ENCODE data around the gene CPVL. TPM values are rescaled to one million over a fixed set of nuclear protein-coding genes. Genes with fewer than 3 reads are reported as not detected.

CPVL gene
- total and polyA plus RNA-seq, 10 donors, result 18.7 to 259 (median 130) TPM

DNA sequence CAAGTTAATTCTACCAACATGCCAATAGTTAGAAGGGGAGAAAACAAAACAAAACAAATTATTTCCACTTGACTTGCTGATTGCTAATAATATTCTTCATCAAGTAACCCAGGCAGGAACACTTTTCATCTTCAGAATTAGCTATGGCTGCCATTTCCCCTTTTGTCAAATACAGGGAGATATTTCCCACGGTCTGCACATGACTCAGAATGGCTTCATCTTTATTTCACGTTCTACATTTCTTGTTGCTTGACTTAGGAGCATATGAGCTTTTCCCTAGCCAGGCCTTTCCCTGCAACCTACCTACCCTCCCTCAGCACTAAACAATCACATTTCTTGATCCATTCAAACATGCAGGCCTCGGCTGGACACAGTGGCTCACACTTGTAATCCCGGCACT, 6.5 kb downstream of the CPVL start:
- WGBS, 5 donors, result 69 to 82% (median 76%) methylated on average over 4 of the region's 4 CpGs
- H3K27me3 ChIP-seq (replicated peaks in 1 of 7), result peaks cover 0 to 10% (median 0%) of the 10 kb centered on the region in 7 donors
- H3K27ac ChIP-seq, result peak overlapping the region in 4 of 8 donors; percentile 25 to 60 (median 46)
- H3K4me1 ChIP-seq, result peaks cover 0 to 49% (median 0%) of the 10 kb centered on the region in 6 donors
- no peaks in the 10 kb centered on the region for H3K36me3 ChIP-seq
- TF ChIP-seq POLR2AphosphoS5 (IDR thresholded peaks at IDR 0.05) (no peak), POLR2A (IDR thresholded peaks at IDR 0.05) (no peak)
- TF ChIP-seq, protein P1, sequence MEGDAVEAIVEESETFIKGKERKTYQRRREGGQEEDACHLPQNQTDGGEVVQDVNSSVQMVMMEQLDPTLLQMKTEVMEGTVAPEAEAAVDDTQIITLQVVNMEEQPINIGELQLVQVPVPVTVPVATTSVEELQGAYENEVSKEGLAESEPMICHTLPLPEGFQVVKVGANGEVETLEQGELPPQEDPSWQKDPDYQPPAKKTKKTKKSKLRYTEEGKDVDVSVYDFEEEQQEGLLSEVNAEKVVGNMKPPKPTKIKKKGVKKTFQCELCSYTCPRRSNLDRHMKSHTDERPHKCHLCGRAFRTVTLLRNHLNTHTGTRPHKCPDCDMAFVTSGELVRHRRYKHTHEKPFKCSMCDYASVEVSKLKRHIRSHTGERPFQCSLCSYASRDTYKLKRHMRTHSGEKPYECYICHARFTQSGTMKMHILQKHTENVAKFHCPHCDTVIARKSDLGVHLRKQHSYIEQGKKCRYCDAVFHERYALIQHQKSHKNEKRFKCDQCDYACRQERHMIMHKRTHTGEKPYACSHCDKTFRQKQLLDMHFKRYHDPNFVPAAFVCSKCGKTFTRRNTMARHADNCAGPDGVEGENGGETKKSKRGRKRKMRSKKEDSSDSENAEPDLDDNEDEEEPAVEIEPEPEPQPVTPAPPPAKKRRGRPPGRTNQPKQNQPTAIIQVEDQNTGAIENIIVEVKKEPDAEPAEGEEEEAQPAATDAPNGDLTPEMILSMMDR (IDR thresholded peaks at IDR 0.05 in 8 of 11, conservative IDR thresholded peaks at IDR 0.05 in 3 of 11), result no peak
- peaks cover 0 to 7% (median 2%) of the 10 kb centered on the region in 8 donors for H3K9me3 ChIP-seq
- H3K4me3 ChIP-seq, result no peak overlapping the region
- DNase-seq, result no peak
- intact Hi-C loops (cut with DNase I; ENCODE audit: low total_unique reads), result no loop called here

DNA sequence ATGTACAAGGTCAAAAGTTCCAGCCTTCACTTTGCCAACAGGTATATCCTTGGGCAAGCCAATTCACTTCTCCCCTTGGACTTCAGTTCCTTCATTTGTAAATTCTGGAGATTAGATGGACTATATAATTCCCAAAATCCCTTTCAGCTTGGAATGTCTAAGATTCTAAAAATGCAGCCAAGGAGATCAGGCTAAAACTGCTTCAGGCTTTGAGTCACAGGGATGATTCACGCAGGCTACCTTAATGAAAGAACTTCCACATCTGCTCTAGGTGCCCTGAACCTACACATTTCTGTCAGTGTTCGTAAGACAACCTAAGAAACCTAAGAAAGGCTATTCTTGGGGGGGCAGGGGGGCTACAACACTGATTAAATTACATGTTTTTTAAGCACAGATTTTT, 7.1 kb downstream of the CPVL start:
- Histone ChIP-seq H3K4me3 (no peak overlapping the region), H3K27ac (peak overlapping the region in 3 of 8 donors; percentile 39 to 60 (median 52)), H3K27me3 (replicated peaks in 1 of 7) (peaks cover 0 to 6% (median 0%) of the 10 kb centered on the region in 7 donors), H3K4me1 (peaks cover 0 to 44% (median 0%) of the 10 kb centered on the region in 6 donors), H3K9me3 (peaks cover 0 to 7% (median 2%) of the 10 kb centered on the region in 8 donors), H3K36me3 (no peaks in the 10 kb centered on the region)
- DNase-seq, result no peak
- WGBS, 5 donors, result 81 to 93% (median 84%) methylated on average over 2 of the region's 2 CpGs
- no peak for TF ChIP-seq POLR2AphosphoS5 (IDR thresholded peaks at IDR 0.05)
- TF ChIP-seq, protein P1 (IDR thresholded peaks at IDR 0.05 in 8 of 11, conservative IDR thresholded peaks at IDR 0.05 in 3 of 11), result no peak
- TF ChIP-seq POLR2A (IDR thresholded peaks at IDR 0.05), result no peak
- intact Hi-C loops (cut with DNase I; ENCODE audit: low total_unique reads), result no loop called here

DNA sequence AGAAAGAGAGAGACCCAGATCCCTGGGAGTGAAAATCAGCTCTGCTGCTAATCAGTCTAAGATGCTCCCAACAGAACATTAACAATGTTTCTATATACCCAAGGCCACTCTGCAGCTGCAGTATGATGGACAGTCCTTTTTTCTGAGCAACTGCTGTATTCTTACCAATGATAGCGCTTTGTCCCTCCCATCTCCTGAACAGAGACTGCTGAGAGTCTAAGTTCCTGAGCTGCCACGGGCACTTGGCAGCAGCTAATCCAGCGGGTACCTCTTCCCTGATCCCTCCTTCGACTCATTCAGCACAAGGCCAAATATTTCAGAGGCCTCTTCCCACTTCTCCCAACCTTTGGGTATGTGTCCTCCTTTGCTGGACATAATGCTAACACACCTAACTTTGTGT, 7.7 kb downstream of the CPVL start:
- Histone ChIP-seq H3K9me3 (peaks cover 0 to 7% (median 2%) of the 10 kb centered on the region in 8 donors), H3K4me3 (no peak overlapping the region), H3K4me1 (peaks cover 0 to 44% (median 0%) of the 10 kb centered on the region in 6 donors), H3K27me3 (replicated peaks in 1 of 7) (peaks cover 0 to 4% (median 0%) of the 10 kb centered on the region in 7 donors), H3K27ac (no peak overlapping the region), H3K36me3 (no peaks in the 10 kb centered on the region)
- intact Hi-C loops (cut with DNase I; ENCODE audit: low total_unique reads), result no loop called here
- TF ChIP-seq POLR2AphosphoS5 (IDR thresholded peaks at IDR 0.05), result no peak
- no peak for TF ChIP-seq POLR2A (IDR thresholded peaks at IDR 0.05)
- TF ChIP-seq, protein P1 (IDR thresholded peaks at IDR 0.05 in 8 of 11, conservative IDR thresholded peaks at IDR 0.05 in 3 of 11), result no peak
- no peak for DNase-seq
- WGBS, 5 donors, result 51 to 67% (median 57%) methylated on average over 4 of the region's 4 CpGs

DNA sequence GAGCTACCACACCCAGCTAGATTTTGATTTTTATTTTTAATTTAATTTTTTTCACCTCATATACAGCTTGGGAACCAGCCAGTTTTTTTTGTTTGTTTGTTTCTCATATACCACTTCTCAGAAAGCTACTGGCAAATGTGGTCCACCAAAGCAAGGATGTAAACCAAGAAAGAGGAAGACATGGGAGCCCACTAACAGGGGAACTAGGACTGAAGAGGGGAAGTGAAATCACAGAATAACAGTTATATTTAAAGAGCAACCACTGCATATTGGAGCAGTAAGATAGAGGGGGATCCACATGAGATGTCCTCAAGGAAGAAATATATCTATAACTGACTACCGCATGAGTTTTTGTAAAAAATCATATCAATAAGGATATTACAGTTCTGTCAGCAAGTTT, 10.5 kb downstream of the CPVL start:
- no peak for DNase-seq
- H3K4me3 ChIP-seq, result no peak overlapping the region
- peaks cover 0 to 7% (median 2%) of the 10 kb centered on the region in 8 donors for H3K9me3 ChIP-seq
- TF ChIP-seq, protein P1 (IDR thresholded peaks at IDR 0.05 in 8 of 11, conservative IDR thresholded peaks at IDR 0.05 in 3 of 11), result no peak
- TF ChIP-seq POLR2AphosphoS5 (IDR thresholded peaks at IDR 0.05), result no peak
- no peak for TF ChIP-seq POLR2A (IDR thresholded peaks at IDR 0.05)
- no peaks in the 10 kb centered on the region for H3K36me3 ChIP-seq
- peak overlapping the region in 4 of 8 donors; percentile 10 to 64 (median 39) for H3K27ac ChIP-seq
- no peaks in the 10 kb centered on the region for H3K27me3 ChIP-seq (replicated peaks in 1 of 7)
- 75 to 81% (median 80%) methylated on average over 1 of the region's 1 CpG for WGBS, 5 donors
- intact Hi-C loops (cut with DNase I; ENCODE audit: low total_unique reads), result no loop called here
- H3K4me1 ChIP-seq, result peaks cover 0 to 32% (median 0%) of the 10 kb centered on the region in 6 donors
